ENCODE data around the gene MROH2A.

GRCh38 chr2:233871432-233871831, 93.3 kb downstream of the MROH2A start:
- TF ChIP-seq CTCF (IDR thresholded peaks at IDR 0.05), result no peak
- no peak for TF ChIP-seq POLR2A (IDR thresholded peaks at IDR 0.05)
